HG02798 (cell line): ENCODE measurements around the gene VSIG8.
A peak's percentile ranks its signal among the peaks of the same experiment; 100 is the strongest.

Experiments used
- ATAC-seq: cut with Tn5 transposase; IDR thresholded peaks from one replicate; pipeline ENCODE4 v1.9.1; 2021; ENCODE audit warnings: mild to moderate bottlenecking; ENCODE audit not compliant: unreplicated experiment, poor library complexity

VSIG8 gene

DNA sequence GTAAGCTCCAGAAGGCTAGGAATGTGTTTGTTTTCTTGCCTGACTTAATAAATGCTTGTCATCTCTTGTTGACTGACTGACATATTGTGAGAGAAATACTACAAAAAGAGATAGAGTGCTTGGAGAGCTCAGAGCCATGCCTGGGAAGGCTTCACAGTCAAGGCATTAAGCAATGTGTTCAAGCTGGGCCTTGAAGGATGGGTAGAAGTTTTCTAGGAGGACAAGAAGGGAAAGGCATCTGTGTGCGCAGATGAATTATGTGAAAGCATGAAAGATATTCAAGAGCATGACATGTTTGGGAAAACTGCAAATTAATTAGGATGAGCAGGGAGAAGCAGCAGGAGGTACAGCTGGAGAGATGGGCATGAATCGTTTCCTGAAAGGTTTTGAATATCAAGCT, 30.1 kb downstream of the VSIG8 start:
- no peak for ATAC-seq

DNA sequence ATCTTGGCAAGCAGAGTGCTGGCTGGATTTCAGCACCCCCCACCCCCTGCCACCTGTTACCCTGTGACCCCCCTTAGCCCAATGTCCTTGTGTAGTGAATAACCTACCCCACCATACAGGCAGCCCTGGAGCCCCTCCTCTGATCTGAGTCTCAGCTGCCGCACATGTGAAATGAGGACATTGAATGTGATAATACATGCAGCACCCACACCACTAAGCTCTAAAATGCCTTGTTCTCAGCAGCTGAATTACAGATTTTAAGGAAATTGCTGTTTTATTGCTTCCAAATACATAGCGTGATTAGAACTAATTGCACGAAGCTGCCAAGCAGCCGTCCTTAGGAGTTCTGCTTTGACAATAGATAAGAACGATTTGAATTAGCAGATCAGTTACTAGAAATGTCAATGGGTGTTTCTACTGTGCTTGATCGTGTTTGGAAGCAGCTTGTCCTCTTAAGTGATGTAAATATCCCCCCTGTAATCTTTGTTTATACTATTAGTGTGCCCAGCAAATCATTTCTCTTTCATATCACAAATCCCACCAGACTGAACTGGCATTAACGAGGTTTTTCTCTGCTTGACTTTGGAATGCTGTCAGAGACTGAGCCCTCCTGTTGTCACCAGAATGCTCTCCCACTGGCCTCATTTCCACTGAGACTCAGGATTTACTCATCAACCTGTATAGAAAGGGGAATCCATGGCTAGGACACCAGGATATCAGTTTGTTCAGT, 30.9 kb downstream of the VSIG8 start:
- no peak for ATAC-seq

DNA sequence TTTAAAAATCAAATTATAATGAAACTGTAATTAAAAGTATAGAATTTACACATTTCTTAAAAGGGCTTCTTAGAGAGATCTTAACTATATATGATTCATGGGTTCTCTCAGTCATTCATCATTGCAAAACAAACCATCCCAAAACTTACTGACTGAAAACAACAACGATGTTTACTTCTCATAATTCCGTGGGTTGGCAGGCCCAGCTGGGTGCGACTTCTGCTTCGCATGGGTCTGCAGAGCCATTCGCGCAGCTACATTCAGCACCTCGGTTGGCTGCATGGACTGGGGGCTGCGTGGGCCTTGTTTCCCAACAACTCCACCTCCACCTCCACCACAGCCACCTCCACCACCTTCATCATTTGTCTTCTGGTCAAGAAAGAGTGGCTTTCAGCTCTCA, 31.7 kb downstream of the VSIG8 start:
- no peak for ATAC-seq

DNA sequence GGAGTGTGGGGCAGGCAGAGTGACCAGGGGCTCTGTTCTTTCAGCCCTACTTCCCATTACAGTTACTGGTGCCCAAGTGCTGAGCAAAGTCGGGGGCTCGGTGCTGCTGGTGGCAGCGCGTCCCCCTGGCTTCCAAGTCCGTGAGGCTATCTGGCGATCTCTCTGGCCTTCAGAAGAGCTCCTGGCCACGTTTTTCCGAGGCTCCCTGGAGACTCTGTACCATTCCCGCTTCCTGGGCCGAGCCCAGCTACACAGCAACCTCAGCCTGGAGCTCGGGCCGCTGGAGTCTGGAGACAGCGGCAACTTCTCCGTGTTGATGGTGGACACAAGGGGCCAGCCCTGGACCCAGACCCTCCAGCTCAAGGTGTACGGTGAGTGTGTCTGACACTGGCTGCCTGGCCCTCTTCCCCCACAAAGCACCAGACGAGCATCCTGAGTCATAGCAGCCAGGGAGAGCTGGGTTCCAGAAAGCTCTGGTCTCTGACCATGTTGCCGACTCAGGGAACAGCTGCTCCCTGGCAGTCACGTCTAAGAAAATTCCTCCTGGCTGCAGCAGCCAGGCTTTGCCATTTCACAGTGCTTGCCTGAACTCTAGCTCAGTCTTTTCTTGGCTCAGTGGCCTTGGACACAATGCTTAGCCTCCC, 32.5 kb downstream of the VSIG8 start:
- ATAC-seq: no peak

DNA sequence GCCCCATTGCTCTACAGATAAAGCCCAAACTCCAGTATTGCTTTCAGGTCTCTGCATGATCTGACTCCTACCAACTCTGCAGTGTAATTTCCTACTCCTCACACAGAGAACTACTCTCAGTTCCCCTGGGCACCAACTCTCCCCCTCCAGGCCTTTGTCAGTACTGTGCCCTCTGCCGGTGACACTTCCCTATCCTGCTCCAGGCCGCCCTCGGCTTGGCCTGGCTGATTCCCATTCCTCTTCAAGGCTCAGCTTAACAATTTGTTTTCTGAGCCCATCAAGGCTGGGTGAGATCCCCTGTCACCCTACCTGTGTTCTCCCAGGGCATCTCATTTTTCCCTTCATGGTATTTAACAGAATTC, 33.2 kb downstream of the VSIG8 start:
- peak; percentile 68 for ATAC-seq

DNA sequence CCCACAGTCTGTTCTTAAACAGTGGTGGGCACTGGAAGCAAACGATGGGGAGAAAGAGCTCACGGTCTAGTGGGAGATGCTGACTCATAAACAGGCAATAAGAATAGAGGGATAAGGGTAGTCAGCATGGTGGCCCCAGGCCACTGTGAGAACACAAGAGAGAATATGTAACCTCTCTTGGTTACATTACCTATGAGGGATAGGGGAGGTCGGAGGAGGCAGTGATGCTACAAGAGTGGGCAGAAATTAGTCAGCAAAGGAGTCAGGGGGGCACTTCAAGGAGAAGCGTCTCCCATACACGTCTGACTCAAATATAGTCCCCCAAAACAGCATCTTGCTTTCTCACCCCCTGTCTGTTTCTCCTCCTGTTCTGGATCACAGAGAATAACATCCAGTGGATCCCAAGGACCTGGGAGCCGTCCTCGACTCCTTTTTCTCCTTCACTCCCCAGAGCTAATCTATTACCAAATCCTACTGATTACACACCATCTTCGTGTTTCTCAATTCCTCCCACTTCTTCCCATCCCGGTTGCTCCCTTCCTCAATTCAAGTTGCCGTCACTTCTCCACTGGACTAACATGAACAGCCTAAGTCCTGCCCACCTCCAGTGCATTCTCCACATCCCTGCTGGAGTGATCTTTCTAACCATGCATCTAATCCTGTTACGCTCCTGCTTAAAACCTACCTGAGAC, 33.7 kb downstream of the VSIG8 start:
- ATAC-seq: no peak

DNA sequence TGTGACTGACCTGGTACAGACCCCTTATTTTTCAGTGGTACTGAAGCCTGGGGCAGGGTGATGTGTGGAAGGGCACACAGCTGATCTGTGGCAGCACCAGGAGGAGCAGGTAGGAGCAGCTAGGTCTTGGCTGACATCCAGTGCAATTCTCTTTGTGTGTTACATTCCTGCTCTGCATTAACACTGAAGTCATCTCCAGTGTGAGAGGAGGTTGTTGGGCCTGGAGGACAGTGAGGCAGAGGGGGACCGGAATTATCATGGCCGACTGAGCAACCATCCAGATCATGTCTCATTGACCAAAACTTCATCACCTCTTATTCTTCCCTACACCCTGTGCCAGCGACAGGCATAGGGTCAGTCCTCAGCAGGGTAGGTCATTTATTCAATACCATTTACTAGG, 34.3 kb downstream of the VSIG8 start:
- no peak for ATAC-seq

DNA sequence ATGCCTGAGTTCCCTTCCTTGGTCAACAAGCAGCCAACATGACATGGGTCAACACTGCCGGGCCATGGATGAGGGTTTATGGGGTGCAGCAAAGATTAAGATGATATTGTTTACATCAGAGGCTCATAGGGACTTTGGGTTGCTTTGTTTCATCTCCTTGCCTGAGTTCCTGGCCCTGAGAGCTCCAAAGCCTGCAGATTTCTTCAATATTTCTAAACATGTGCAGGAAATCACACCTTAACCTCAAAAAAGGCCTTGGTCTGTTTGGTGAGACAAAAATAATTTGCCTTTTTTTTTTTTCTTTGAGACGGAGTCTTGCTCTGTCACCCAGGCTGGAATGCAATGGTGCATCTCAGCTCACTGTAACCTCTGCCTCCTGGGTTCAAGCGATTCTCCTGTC, 34.9 kb downstream of the VSIG8 start:
- ATAC-seq: no peak

DNA sequence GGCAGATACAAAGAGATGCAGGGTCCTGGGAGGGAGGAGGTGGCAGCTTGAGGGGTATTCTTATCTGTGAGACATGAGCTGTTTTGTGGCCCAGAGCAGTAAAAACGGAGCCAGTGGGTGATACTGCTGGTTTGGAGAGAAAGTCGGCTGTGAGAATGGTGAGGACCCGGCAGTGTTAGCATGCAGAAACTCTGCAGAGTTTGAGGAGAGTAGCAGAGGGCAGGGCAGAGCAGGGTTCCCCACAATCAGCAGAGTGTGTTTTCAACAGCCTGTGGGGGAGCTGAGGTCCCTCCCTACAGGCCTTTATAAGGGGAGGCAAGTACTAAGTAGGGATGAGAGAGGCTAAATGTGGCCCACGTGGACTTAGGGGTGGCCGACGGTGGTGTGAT, 35.4 kb downstream of the VSIG8 start:
- no peak for ATAC-seq

DNA sequence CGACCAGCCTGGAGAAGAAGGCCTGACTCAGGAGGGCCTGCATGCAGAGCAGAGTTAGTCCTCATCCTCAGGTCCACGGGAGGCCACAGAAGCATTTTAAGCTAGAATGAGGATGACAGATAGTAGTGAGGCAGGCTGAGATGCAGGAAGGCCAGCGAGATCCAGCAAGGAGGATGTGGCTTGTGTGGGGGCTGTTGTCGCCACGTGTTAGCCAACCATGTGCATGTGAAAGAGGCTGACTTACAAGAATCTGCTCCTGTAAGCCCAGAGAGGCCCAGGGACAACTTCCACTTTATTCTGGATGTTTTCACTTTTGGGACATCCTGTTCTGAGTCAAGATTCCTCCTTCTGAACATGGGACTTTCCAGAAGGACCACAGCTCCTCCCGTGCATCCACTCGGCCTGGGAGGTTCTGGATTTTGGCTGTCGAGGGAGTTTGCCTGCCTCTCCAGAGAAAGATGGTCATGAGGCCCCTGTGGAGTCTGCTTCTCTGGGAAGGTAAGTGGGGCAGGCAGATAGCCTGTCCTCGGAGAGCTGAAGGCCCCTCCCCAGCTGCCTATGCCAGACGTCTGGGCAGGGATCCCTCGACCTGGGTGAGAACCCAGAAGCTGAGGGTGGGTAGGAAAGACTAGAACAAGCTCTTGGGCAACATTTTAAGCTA, 35.9 kb downstream of the VSIG8 start, which contains the start of gene SLAMF8:
Gene SLAMF8, plus strand, starts transcription at position 433 of the 661 bp plus-strand sequence. Its CDS starts 26 bp downstream, at position 459.
- peak; percentile 38 for ATAC-seq

DNA sequence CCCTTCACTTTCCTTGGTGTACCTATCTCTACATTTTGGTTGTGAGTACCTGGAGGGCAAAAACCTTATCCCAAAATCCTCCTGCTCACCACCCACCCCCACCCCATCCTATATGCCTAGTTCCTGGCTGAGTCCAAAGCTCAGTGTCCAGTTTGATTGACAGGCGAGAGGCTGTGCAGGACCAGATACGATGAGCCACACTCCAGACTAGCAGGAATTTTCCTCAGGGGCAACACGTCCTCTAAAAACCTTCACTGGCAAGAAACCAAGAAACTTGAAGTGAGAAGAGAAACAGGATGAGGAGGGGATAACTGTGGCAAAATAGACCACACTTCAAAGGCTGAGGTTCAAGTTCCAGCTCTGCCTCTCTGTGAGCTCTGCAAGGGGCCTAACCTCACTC, 36.9 kb downstream of the VSIG8 start:
- no peak for ATAC-seq

DNA sequence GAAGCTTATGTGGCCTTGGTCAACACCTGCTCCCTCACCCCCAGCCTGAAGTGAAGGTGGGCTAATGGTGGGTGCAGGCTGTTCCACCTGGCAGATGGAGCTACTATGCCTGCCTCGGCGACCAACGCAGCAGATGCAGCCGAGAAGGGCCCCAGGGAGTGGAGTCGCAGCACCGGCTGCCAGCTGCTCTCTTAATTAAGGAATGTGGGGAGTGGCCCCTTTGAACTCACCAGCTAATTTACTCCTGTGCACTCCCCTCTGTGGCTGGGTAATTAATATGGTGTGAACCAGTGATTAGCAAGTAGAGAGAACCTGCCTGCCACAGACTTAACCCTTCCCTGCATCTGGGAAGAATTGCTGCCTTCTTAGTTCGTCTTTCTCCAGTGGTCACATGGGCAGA, 39.1 kb downstream of the VSIG8 start:
- ATAC-seq: no peak

DNA sequence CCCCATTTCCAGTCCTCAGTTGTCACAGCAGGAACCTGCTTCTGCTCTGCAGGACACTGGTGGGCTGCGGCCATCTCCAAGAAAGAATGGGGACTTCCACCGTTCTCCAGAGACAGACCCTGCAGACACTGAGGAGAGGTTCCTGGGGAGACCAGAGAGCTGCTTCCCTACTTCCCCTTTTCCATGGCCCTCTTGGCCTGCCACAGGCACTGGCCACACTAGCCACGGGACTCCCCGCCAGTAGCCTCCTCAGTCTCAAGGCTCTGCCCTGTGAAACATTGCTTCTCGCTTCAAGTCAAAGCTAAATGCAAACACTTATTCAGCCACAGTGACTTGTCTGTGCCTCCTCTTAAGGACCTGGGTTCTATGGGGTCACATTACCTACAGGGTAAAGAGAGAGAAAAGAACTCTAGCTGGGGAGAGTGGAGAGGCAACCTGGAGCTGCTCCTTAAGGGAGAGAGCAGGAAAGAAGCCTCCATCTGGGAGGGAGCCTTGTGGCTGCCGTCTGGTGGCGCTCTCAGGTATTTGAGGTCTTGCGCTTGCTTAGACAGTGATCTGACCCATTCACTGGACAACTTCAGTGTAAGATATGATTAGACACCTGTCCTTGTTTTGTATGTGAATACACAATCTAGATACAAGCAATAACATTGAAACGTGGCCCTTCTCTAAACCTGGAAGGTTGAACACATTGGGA, 41.1 kb downstream of the VSIG8 start:
- ATAC-seq: peak; percentile 80

DNA sequence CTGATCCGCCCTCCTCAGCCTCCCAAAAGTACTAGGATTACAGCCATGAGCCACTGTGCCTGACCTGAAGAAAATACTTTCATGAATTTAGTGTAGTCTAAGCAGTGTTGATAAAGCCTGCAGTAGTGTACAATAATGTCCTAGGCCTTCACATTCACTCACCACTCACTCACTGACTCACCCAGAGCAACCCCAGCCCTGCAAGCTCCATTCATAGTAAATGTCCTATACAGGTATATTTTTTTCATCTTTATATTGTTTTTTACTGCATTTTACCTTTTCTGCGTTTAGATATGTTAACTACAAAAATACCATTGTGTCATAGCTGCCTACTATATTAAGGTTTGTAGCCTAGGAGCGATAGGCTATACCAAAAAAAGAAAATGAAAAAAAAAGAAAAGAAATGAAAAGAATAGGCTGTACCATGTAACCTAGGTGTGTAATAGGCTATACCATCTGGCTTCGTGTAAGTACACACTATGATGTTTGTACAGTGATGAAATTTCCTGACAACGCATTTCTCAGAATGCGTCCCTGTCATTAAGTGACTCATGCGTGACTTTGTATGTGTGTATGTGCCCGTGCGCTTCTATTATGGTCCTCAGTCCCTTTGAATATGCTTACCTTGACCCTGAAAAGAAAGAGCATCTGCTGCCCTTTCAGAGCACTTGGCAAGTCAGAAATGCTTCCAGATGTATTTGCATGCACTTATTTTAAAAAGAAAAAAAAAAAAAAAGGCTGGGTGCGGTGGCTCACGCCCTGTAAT, 45.0 kb downstream of the VSIG8 start:
- ATAC-seq: no peak

DNA sequence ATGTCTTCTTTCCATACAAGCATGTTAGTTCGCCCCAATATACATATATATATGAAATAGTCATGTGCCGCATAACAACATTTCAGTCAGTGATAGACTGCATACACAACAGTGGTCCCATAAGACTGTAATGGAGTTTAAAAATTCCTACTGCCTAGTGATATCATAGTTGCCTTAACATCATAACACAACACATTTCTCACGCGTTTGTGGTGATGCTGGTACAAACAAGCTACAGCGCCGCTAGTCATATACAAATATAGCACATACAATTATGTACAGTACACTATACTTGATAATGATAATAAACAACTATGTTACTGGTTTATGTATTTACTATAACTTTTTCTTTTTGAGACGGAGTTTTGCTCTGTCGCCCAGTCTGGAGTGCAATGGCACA, 46.5 kb downstream of the VSIG8 start:
- no peak for ATAC-seq

DNA sequence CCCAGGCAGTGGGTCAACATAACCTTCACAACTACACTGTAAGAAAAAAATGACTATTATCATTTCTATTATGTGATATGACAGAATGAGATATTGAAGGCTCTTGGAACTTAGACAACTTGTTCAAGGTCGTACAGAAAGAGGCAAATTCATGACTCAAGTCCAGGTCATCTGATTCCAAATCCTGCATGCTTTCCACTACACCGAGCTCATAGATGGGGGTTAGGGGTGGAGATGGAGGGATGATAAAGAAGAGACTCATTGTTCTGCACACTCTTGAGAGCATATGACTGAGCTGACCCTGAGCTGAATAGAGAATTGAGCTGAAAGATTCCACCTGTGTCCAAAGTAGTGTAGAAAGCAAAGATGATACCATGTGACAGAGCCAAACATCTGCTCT, 57.5 kb downstream of the VSIG8 start:
- ATAC-seq: no peak
